ENCODE measurements around the gene TNIK. TPM values are rescaled to one million over a fixed set of nuclear protein-coding genes. Genes with fewer than 3 reads are reported as not detected.
A peak's percentile ranks its signal among the peaks of the same experiment; 100 is the strongest.

The TNIK gene
- total and polyA plus RNA-seq, 10 of the 15 experiments (the other 5 are each of a cell fraction or from before 2014, with no cell fraction given), result 13.9 to 74.3 (median 48.2) TPM

- TF ChIP-seq REST (IDR thresholded peaks at IDR 0.05; ENCODE audit: low read depth, low read length), result no peak
- TF ChIP-seq NR2C2 (IDR thresholded peaks at IDR 0.05; ENCODE audit: borderline replicate concordance, control insufficient read depth, insufficient read length, low read depth), result no peak
Observed at GRCh38 chr3:171347301-171348039, 112.7 kb downstream of the TNIK start (continued).

- Histone ChIP-seq H3K79me2 (ENCODE audit: control insufficient read depth, insufficient read depth, low read length) (peaks cover 96% of the 10 kb centered on the region), H3K9ac (ENCODE audit: control insufficient read depth, insufficient read depth, low read length) (peak overlapping the region; percentile 39; the same call in 1 of the 2 replicates), H3K4me3 (no peak overlapping the region; the same call in 1 of the 2 replicates), H3K4me1 (ENCODE audit: control insufficient read depth, insufficient read depth, low read length) (peaks cover 71% of the 10 kb centered on the region), H3K4me2 (ENCODE audit: control insufficient read depth, insufficient read depth) (peak overlapping the region; percentile 48), H3K27me3 (replicated peaks in 1 of 2; ENCODE audit: control insufficient read depth in 2 of 2, insufficient read depth in 2 of 2, low read length in 1 of 2) (no peaks in the 10 kb centered on the region), H2AFZ (ENCODE audit: control insufficient read depth, low read depth, low read length) (no peak overlapping the region), H3K27ac (ENCODE audit: control insufficient read depth, insufficient read depth) (peak overlapping the region; percentile 94), H3K9me3 (replicated peaks; ENCODE audit: control insufficient read depth, insufficient read depth, low read length) (peaks cover 15% of the 10 kb centered on the region), H4K20me1 (ENCODE audit: control insufficient read depth, insufficient read depth) (no peaks in the 10 kb centered on the region), H3K36me3 (ENCODE audit: control insufficient read depth in 2 of 2, insufficient read depth in 2 of 2, low read length in 1 of 2) (peaks cover 0 to 12% of the 10 kb centered on the region in 2 experiments; a peak in 1 of 4 replicates)
- no TSS peak for BruUV-seq (replicated peaks)
- DNase-seq (ENCODE audit: low read depth, low spot score) (no peak), ATAC-seq (peak; percentile 1; the same call in 2 of the 3 replicates), FAIRE-seq (no peak)
- ChIA-PET POLR2A (interaction anchor here (0.6 to 2.7 kb wide), 16 partner anchors 8 to 125 kb away, joined by 3 to 13 read pairs (median 5); partner anchors contain the start of gene TNIK), CTCF (interaction anchor here (0.7 to 2.4 kb wide), 13 partner anchors 15 to 482 kb away, joined by 3 to 9 read pairs (median 4); no protein-coding TSS in a partner anchor), RAD21 (ENCODE audit: unreplicated experiment) (interaction anchor here (0.6 to 7.2 kb wide), 40 partner anchors 8 to 487 kb away, joined by 3 to 97 read pairs (median 6); no protein-coding TSS in a partner anchor), SMC1A (ENCODE audit: uncharacterized antibody, unreplicated experiment) (interaction anchor here (0.6 to 7.5 kb wide), 40 partner anchors 7 to 426 kb away, joined by 3 to 89 read pairs (median 6); partner anchors contain the start of gene TNIK)
- intact Hi-C loops (cut with micrococcal nuclease; ENCODE audit: unreplicated experiment) (loop anchor here (1.0 to 10.0 kb wide), 5 partner anchors 62 to 218 kb away; no protein-coding TSS in a partner anchor), in situ Hi-C loops (cut with MboI) (no loop called here)
- WGBS (ENCODE audit: insufficient coverage, insufficient replicate concordance, low lambda C conversion rate, missing lambda C conversion rate), result 100% methylated on average over 3 of the region's 3 CpGs
- TF ChIP-seq IRF4 (IDR thresholded peaks at IDR 0.05; ENCODE audit: low read depth, low read length) (0 out of 2 replicates have a peak, but pooled peaks have one; percentile 5), RAD51 (IDR thresholded peaks at IDR 0.05) (no peak), ELK1 (IDR thresholded peaks at IDR 0.05; ENCODE audit: low read depth, low read length) (no peak), POLR2A (IDR thresholded peaks at IDR 0.05; ENCODE audit: low read depth, low read length) (no peak), PBX3 (IDR thresholded peaks at IDR 0.05; ENCODE audit: insufficient replicate concordance, low read depth, low read length) (no peak), TCF12 (IDR thresholded peaks at IDR 0.05; ENCODE audit: low read depth, low read length) (no peak), KLF5 (IDR thresholded peaks at IDR 0.05; ENCODE audit: partially characterized antibody) (no peak), CREM (IDR thresholded peaks at IDR 0.05; ENCODE audit: low read depth) (no peak)
Observed at GRCh38 chr3:171346582-171347300, 113.5 kb downstream of the TNIK start.

All from GM12878 (cell line).